Activated CD4-positive, alpha-beta T cell treated with anti-CD3 and anti-CD28 coated beads for 24 hours (primary cell): Measurements from ENCODE around the gene NRTN.
"Not testable (repeated sequence)": the region's sequence is repeated elsewhere in the genome, so short reads cannot be mapped to it uniquely, and the experiment has no call there.

Source experiments
- DNase-seq, 2 donors: peaks; one replicate each; pipeline ENCODE4 v3.0.0-alpha.2; 2020; ENCODE audit warnings: low read depth in 2 of 2

The NRTN gene

GRCh38 chr19:5838353-5839064 is 33.6 kb downstream of the NRTN start:
- no peak for DNase-seq

GRCh38 chr19:5839065-5840017 is 34.5 kb downstream of the NRTN start, which contains the start of gene FUT6:
TSS of gene FUT6 (minus strand) at chr19:5839702. CDS start at chr19:5832567, 7,135 bp downstream.
- DNase-seq: no peak

- DNase-seq: not testable (repeated sequence)
These were observed 36.9 kb downstream of the NRTN start for GRCh38 chr19:5841735-5842111.

- no peak for DNase-seq
These were observed 38.5 kb downstream of the NRTN start for GRCh38 chr19:5843295-5843927.

GRCh38 chr19:5844456-5845433 is 39.9 kb downstream of the NRTN start:
- DNase-seq: no peak

GRCh38 chr19:5847846-5848245 is 43.0 kb downstream of the NRTN start:
- DNase-seq: not testable (repeated sequence)

GRCh38 chr19:5848621-5849020 is 43.8 kb downstream of the NRTN start:
- DNase-seq: not testable (repeated sequence)

- DNase-seq: no peak
These were observed 45.3 kb downstream of the NRTN start for GRCh38 chr19:5850189-5850588.

GRCh38 chr19:5850743-5851293 is 46.0 kb downstream of the NRTN start:
- DNase-seq: no peak

- no peak for DNase-seq
These were observed 46.4 kb downstream of the NRTN start, which contains the start of gene FUT3 for GRCh38 chr19:5851302-5851701. TSS of gene FUT3 (minus strand) at chr19:5851449.

GRCh38 chr19:5854121-5854520 is 49.3 kb downstream of the NRTN start:
- DNase-seq: not testable (repeated sequence)

GRCh38 chr19:5855151-5855550 is 50.3 kb downstream of the NRTN start:
- not testable (repeated sequence) for DNase-seq

GRCh38 chr19:5857203-5858081 is 52.6 kb downstream of the NRTN start:
- DNase-seq: no peak

GRCh38 chr19:5863030-5863665 is 58.3 kb downstream of the NRTN start:
- no peak for DNase-seq

- no peak for DNase-seq
These were observed 59.3 kb downstream of the NRTN start for GRCh38 chr19:5864013-5864720.

GRCh38 chr19:5864725-5865486 is 60.0 kb downstream of the NRTN start:
- no peak for DNase-seq

GRCh38 chr19:5865772-5866171 is 60.9 kb downstream of the NRTN start:
- no peak for DNase-seq
